Thyroid gland (tissue), 4 donors: Measurements from ENCODE around the gene PGF. TPM values are rescaled to one million over a fixed set of nuclear protein-coding genes. Genes with fewer than 3 reads are reported as not detected.

Source experiments
- DNase-seq, 2 donors: peaks; one replicate each; pipeline ENCODE4 v3.0.0-alpha.2; 2019
- H3K27ac ChIP-seq, 3 donors: fragments of 200-600 bp; sonication (generic); 1 replicate in 2 of 3; 2 replicates in 1 of 3; pipeline ENCODE4 v1.5.1; 2016 to 2019; ENCODE audit warnings: mild to moderate bottlenecking in 1 of 3, moderate library complexity in 1 of 3
- H3K27me3 ChIP-seq: fragments of 200-600 bp; sonication (generic); one replicate; pipeline ENCODE4 v1.5.1; 2019
- H3K36me3 ChIP-seq, 2 donors: fragments of 200-600 bp; sonication (generic); one replicate each; pipeline ENCODE4 v1.5.1; 2016 to 2019
- H3K4me1 ChIP-seq, 2 donors: fragments of 200-600 bp; sonication (generic); one replicate each; pipeline ENCODE4 v1.5.1; 2017 to 2019
- H3K4me3 ChIP-seq, 3 donors: fragments of 200-600 bp; sonication (generic); replicated peaks in 1 of 3; 1 replicate in 2 of 3; 2 replicates in 1 of 3; pipeline ENCODE4 v1.5.1; 2016; ENCODE audit warnings: mild to moderate bottlenecking in 1 of 3
- H3K9me3 ChIP-seq: fragments of 200-600 bp; sonication (generic); one replicate; pipeline ENCODE4 v1.5.1; 2017
- POLR2A ChIP-seq, 2 donors: fragments of 450-650 bp; IDR thresholded peaks; one replicate each; pipeline ENCODE4 v1.6.1; 2017; ENCODE audit warnings: antibody characterized with exemption in 2 of 2, mild to moderate bottlenecking in 2 of 2, moderate library complexity in 1 of 2
- WGBS, 2 donors: methylation state at CpG; one replicate each; pipeline ENCODE4 v1.1.5; 2017; 5-methylcytosine and 5-hydroxymethylcytosine counted together
- intact Hi-C: fragments of 100-400 bp; cut with DNase I; formaldehyde crosslinking; loops from one replicate; pipeline ENCODE4 v1.15.1; 2023
- total RNA-seq, 4 donors: library from RNA; depleted of rRNA; stranded (reverse); fragments of >200 nt; gene quantifications; one replicate each; pipeline ENCODE4 v1.2.3, GENCODE V29; 2016
- TF ChIP-seq, protein P1 (sequence below), 6 experiments: fragments of 200-600 bp in 3 of 6; fragments of 450-650 bp in 3 of 6; sonication (generic) in 3 of 6; IDR thresholded peaks; one replicate each; pipeline ENCODE4 v1.5.1; 2016 to 2019; ENCODE audit warnings: antibody characterized with exemption in 6 of 6, mild to moderate bottlenecking in 2 of 6, inconsistent platforms in 1 of 6, moderate library complexity in 1 of 6

The PGF gene
- total RNA-seq, 4 donors from 2014 or later = 34.4 to 68.8 (median 61.0) TPM

GRCh38 chr14:74962493-74962892 is 7.1 kb upstream of the PGF start:
- DNase-seq = no peak
- H3K4me3 ChIP-seq = no peak overlapping the region
- TF ChIP-seq, protein P1, sequence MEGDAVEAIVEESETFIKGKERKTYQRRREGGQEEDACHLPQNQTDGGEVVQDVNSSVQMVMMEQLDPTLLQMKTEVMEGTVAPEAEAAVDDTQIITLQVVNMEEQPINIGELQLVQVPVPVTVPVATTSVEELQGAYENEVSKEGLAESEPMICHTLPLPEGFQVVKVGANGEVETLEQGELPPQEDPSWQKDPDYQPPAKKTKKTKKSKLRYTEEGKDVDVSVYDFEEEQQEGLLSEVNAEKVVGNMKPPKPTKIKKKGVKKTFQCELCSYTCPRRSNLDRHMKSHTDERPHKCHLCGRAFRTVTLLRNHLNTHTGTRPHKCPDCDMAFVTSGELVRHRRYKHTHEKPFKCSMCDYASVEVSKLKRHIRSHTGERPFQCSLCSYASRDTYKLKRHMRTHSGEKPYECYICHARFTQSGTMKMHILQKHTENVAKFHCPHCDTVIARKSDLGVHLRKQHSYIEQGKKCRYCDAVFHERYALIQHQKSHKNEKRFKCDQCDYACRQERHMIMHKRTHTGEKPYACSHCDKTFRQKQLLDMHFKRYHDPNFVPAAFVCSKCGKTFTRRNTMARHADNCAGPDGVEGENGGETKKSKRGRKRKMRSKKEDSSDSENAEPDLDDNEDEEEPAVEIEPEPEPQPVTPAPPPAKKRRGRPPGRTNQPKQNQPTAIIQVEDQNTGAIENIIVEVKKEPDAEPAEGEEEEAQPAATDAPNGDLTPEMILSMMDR (IDR thresholded peaks at IDR 0.05) = no peak
- no peak for TF ChIP-seq POLR2A (IDR thresholded peaks at IDR 0.05)
- H3K36me3 ChIP-seq = no peaks in the 10 kb centered on the region
- WGBS, 2 donors = 87 to 94% methylated on average over 8 of the region's 8 CpGs
- H3K4me1 ChIP-seq = peaks cover 12 to 22% of the 10 kb centered on the region in 2 donors
- intact Hi-C loops = no loop called here
- no peaks in the 10 kb centered on the region for H3K9me3 ChIP-seq
- H3K27ac ChIP-seq = no peak overlapping the region
- no peaks in the 10 kb centered on the region for H3K27me3 ChIP-seq

- WGBS, 2 donors = 86 to 88% methylated on average over 10 to 11 of the region's 11 CpGs
- DNase-seq = no peak
- intact Hi-C loops = no loop called here
- Histone ChIP-seq H3K36me3 (no peaks in the 10 kb centered on the region), H3K4me1 (peaks cover 12 to 22% of the 10 kb centered on the region in 2 donors), H3K9me3 (no peaks in the 10 kb centered on the region), H3K27me3 (no peaks in the 10 kb centered on the region), H3K4me3 (no peak overlapping the region), H3K27ac (no peak overlapping the region)
- no peak for TF ChIP-seq POLR2A (IDR thresholded peaks at IDR 0.05)
- TF ChIP-seq, protein P1 (IDR thresholded peaks at IDR 0.05) = no peak
Measured at GRCh38 chr14:74962046-74962445, 6.6 kb upstream of the PGF start.

DNA sequence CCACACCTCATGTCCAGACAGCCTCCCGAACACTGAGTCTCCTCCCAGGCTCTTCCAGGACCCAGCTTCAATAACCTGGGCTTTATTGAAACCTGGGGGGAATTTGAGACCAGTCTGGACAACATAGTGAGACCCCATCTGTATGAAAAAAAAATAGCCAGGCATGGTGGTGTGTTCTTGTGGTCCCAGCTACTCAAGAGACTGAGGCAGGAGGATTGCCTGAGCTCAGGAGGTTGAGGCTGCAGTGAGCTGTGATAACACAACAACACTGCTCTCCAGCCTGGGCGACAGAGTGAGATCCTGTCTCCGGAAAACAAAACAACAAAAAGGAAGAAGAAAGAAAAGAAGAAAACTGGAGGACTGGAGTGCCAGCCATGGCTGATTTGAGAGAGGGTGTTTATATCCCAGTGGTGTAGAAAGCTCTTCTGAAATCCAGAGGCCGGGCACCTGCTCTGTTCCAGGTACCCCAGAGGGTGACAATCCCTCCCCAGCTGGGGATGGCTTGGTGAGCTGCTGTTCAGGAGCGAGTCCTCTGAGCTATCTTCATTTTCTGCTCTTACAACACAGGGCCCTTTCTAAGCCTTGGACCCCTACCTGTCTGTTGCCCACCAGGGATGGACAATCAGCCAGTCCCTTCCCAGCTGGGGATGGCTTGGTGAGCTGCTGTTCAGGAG is 6.0 kb upstream of the PGF start:
- WGBS, 2 donors = 85 to 87% methylated on average over 5 of the region's 5 CpGs
- intact Hi-C loops = no loop called here
- no peak for TF ChIP-seq POLR2A (IDR thresholded peaks at IDR 0.05)
- TF ChIP-seq, protein P1 (IDR thresholded peaks at IDR 0.05) = no peak

GRCh38 chr14:74960736-74961135 is 5.3 kb upstream of the PGF start:
- WGBS, 2 donors = 83 to 90% methylated on average over 4 of the region's 4 CpGs
- Histone ChIP-seq H3K27me3 (no peaks in the 10 kb centered on the region), H3K4me3 (no peak overlapping the region), H3K27ac (no peak overlapping the region), H3K36me3 (no peaks in the 10 kb centered on the region), H3K4me1 (peaks cover 12 to 29% of the 10 kb centered on the region in 2 donors), H3K9me3 (no peaks in the 10 kb centered on the region)
- no peak for TF ChIP-seq POLR2A (IDR thresholded peaks at IDR 0.05)
- TF ChIP-seq, protein P1 (IDR thresholded peaks at IDR 0.05) = no peak
- DNase-seq = no peak
- intact Hi-C loops = no loop called here

More for the DNA sequence above, 6.0 kb upstream of the PGF start:
- Histone ChIP-seq H3K36me3 (no peaks in the 10 kb centered on the region), H3K27ac (no peak overlapping the region), H3K4me1 (peaks cover 12 to 22% of the 10 kb centered on the region in 2 donors), H3K27me3 (no peaks in the 10 kb centered on the region), H3K4me3 (no peak overlapping the region), H3K9me3 (no peaks in the 10 kb centered on the region)
- DNase-seq = no peak

DNA sequence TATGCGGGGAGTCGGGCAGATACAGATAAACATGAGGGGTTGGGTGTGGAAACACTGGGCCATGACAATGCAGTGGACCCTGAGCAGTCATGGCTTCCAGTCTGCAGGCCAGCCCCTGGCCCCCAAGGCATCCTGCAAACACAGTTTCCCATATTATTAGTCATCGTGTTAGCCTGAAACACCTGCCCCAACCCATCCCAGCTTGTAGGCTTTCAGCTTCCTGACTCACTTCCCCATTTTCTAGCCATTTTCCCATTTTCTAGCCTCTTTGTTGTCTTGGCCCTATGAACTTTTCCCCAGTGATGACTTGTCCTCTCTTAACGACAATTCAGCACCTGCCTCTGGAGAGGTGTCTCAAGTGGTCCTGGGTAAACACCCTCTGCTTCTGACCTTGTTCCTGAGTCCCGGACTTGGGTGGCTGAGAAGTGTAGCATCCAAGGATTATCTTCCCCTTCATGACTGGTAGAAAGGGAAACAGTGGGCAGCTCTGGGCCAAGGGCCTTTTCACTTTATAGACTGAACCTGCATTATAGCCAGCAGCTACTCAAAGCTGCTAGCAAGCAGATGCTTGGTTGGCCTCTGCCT is 4.3 kb upstream of the PGF start:
- Histone ChIP-seq H3K27ac (no peak overlapping the region), H3K9me3 (no peaks in the 10 kb centered on the region), H3K4me3 (no peak overlapping the region), H3K4me1 (peaks cover 12 to 37% of the 10 kb centered on the region in 2 donors), H3K36me3 (no peaks in the 10 kb centered on the region), H3K27me3 (no peaks in the 10 kb centered on the region)
- TF ChIP-seq POLR2A (IDR thresholded peaks at IDR 0.05) = no peak
- TF ChIP-seq, protein P1 (IDR thresholded peaks at IDR 0.05) = no peak
- DNase-seq = peak; percentile 50 to 60
- intact Hi-C loops = no loop called here
- WGBS, 2 donors = 53 to 60% methylated on average over 5 of the region's 5 CpGs
